Heart left ventricle (tissue), 16 donors: ENCODE data around the gene MTG1. TPM values are rescaled to one million over a fixed set of nuclear protein-coding genes. Genes with fewer than 3 reads are reported as not detected.

Source experiments
- ATAC-seq, 4 donors: fragments of 200-7000 bp; cut with Tn5 transposase; one replicate each; pipeline ENCODE4 v1.9.1; 2020 to 2022; ENCODE audit warnings: moderate library complexity in 4 of 4, mild to moderate bottlenecking in 3 of 4, moderate number of reproducible peaks in 1 of 4
- DNase-seq, 5 donors: peaks; one replicate each; pipeline ENCODE4 v3.0.0-alpha.2; 2020
- H3K27ac ChIP-seq, 12 donors: fragments of 200-600 bp; sonication (generic) in 4 of 12; one replicate each; pipeline versions ENCODE4 v1.5.0 to v1.8.0; 2016 to 2022; ENCODE audit warnings: mild to moderate bottlenecking in 2 of 12
- H3K27me3 ChIP-seq, 9 donors: fragments of 200-600 bp; sonication (generic) in 2 of 9; one replicate each; pipeline versions ENCODE4 v1.5.1 to v1.8.0; 2016 to 2022; ENCODE audit warnings: mild to moderate bottlenecking in 3 of 9
- H3K36me3 ChIP-seq, 9 donors: fragments of 200-600 bp; sonication (generic) in 2 of 9; one replicate each; pipeline versions ENCODE4 v1.5.0 to v1.8.0; 2018 to 2022; ENCODE audit warnings: mild to moderate bottlenecking in 2 of 9
- H3K4me1 ChIP-seq, 12 donors: fragments of 200-600 bp; sonication (generic) in 4 of 12; one replicate each; pipeline versions ENCODE4 v1.5.0 to v1.8.0; 2016 to 2022; ENCODE audit warnings: mild to moderate bottlenecking in 3 of 12
- H3K4me3 ChIP-seq, 12 donors: fragments of 200-600 bp; sonication (generic) in 4 of 12; one replicate each; pipeline versions ENCODE4 v1.5.0 to v1.8.0; 2017 to 2022; ENCODE audit warnings: mild to moderate bottlenecking in 9 of 12, moderate library complexity in 4 of 12
- H3K9me3 ChIP-seq, 12 donors: fragments of 200-600 bp; sonication (generic) in 4 of 12; one replicate each; pipeline versions ENCODE4 v1.5.0 to v1.8.0; 2016 to 2022; ENCODE audit warnings: mild to moderate bottlenecking in 1 of 12
- CTCF ChIP-seq, 12 donors: fragments of 200-600 bp; sonication (generic) in 4 of 12; IDR thresholded peaks; one replicate each; pipeline versions ENCODE4 v1.5.0 to v1.8.0; 2018 to 2022; ENCODE audit warnings: antibody characterized with exemption in 12 of 12, mild to moderate bottlenecking in 5 of 12
- POLR2A ChIP-seq, 2 donors: fragments of 450-650 bp; IDR thresholded peaks; one replicate each; pipeline ENCODE4 v1.6.1; 2017; ENCODE audit warnings: antibody characterized with exemption in 2 of 2, mild to moderate bottlenecking in 2 of 2, moderate library complexity in 2 of 2
- WGBS, 4 donors: extraction: QIAGEN DNeasy Blood & Tissue Kit in 2 of 4; methylation state at CpG; one replicate each; pipeline versions ENCODE4 v1.1.5 to v1.1.7; 2013 to 2018; 5-methylcytosine and 5-hydroxymethylcytosine counted together
- intact Hi-C, 10 donors: fragments of 100-400 bp; cut with DNase I; formaldehyde crosslinking; loops; one replicate each; pipeline versions ENCODE4 v1.11.1 to v1.14.2; 2022
- polyA plus RNA-seq, 2 donors: library from polyadenylated mRNA; stranded (reverse); fragments of 200-250 nt; gene quantifications; one replicate each; pipeline ENCODE4 v1.2.3, GENCODE V29; 2013
- total RNA-seq, 9 donors: library from RNA; depleted of rRNA in 2 of 9; stranded (reverse); fragments of >200 nt in 2 of 9; fragmentation: NEBNext Ultra II Directional in 3 of 9; extraction: Animal tissue kit (Norgen Biotek cat#: 25700) in 3 of 9; gene quantifications; one replicate each; pipeline versions ENCODE4 v1.1.0 to v1.2.4, GENCODE V29; 2016 to 2023
- donor health status: ischemic (EF 13 %, LVEDD 7.1; RV severe dilation, severe dysfunction).
- donor health status: healthy with polysubstance abuse.
- donor health status: DM: no; HTN: yes; CAD: no.
- donor health status: DM: no; HTN: no; CAD: no.
- donor health status: ischemic (EF 25% LVEDD 6.9; RV normal size, moderate dysfunction).
- donor health status: ischemic (EF 25% LVEDD 5.7; RV mildly dilated, moderate dysfunction).
- donor health status: healthy.
- donor health status: DM: yes; HTN: yes; CAD: no.
- donor health status: ischemic (EF 35%, LVEDD 5.7; RV mildly dilated, moderate dysfunction).
- donor health status: nonischemic (EF 11% LVEDD 7.7; RV severe dilation, severe dysfunction).
- donor health status: DM: yes; HTN: yes; CAD: no.
- donor health status: PGD.
- donor health status: ischemic (EF 29% LVEDD 5.4; RV normal size, mild dysfunction).
- donor health status: nonischemic (EF 23%, LVEDD 6.1; RV moderate dilation, normal function).

MTG1 gene
- total and polyA plus RNA-seq, 11 donors: 11.6 to 34.2 (median 22.6) TPM

DNA sequence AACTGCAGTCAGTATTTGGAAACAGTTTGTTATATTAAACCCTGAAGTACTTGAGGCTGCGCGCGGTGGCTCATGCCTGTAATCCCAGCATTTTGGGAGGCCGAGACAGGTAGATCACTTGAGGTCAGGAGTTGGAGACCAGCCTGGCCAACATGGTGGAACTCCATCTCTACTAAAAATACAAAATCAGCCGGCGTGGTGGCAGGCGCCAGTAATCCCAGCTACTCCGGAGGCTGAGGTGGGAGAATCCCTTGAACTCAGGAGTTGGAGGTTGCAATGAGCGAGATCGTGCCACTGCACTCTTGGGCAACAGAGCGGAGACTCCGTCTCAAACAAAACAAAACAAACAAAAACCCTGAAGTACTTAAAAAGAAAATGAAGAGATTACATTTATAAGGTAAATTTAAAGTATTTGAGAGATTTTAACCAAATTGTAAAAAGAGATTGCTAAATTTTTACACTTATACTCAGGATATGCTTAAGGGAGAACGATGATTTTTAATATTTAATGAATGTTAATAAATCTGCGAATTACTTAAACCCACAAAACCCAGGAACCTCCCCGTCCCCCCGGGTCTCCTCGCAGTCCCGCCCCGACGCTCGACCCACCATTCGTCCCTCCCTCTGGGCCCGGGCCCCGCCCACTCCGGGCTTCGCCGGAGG, 425 bp upstream of the MTG1 start:
- peaks cover 3 to 49% (median 10%) of the 10 kb centered on the region in 12 donors for H3K4me1 ChIP-seq
- TF ChIP-seq CTCF (IDR thresholded peaks at IDR 0.05) (no peak), POLR2A (IDR thresholded peaks at IDR 0.05) (no peak)
- peak overlapping the region; percentile 69 to 98 (median 84) for H3K4me3 ChIP-seq
- intact Hi-C loops: loop anchor here in 1 of 10 donors (5.0 kb wide), 1 partner anchor 86 kb away; the partner anchor contains the start of genes TUBGCP2 and ZNF511
- peak overlapping the region in 10 of 12 donors; percentile 80 to 92 (median 88) for H3K27ac ChIP-seq
- WGBS, 4 donors: 35 to 37% (median 36%) methylated on average over 27 of the region's 27 CpGs
- DNase-seq (no peak), ATAC-seq (no peak)
- no peaks in the 10 kb centered on the region for H3K27me3 ChIP-seq
- peaks cover 0 to 29% (median 28%) of the 10 kb centered on the region in 9 donors for H3K36me3 ChIP-seq
- H3K9me3 ChIP-seq: no peaks in the 10 kb centered on the region

- no peak for ATAC-seq
- H3K27me3 ChIP-seq: no peaks in the 10 kb centered on the region
- TF ChIP-seq POLR2A (IDR thresholded peaks at IDR 0.05): no peak
- no peak for TF ChIP-seq CTCF (IDR thresholded peaks at IDR 0.05)
- DNase-seq: no peak
- no peaks in the 10 kb centered on the region for H3K9me3 ChIP-seq
- peaks cover 0 to 38% (median 10%) of the 10 kb centered on the region in 12 donors for H3K4me1 ChIP-seq
- H3K27ac ChIP-seq: peak overlapping the region; percentile 53 to 92 (median 88)
- H3K36me3 ChIP-seq: peaks cover 0 to 42% (median 37%) of the 10 kb centered on the region in 9 donors
- intact Hi-C loops: loop anchor here in 1 of 10 donors (5.0 kb wide), 1 partner anchor 88 kb away; the partner anchor contains the start of genes TUBGCP2 and ZNF511
- H3K4me3 ChIP-seq: peak overlapping the region; percentile 69 to 98 (median 84)
- WGBS, 4 donors: 29 to 41% (median 32%) methylated on average over 21 of the region's 21 CpGs
These were observed 854 bp downstream of the MTG1 start for GRCh38 chr10:133394801-133395221.

DNA sequence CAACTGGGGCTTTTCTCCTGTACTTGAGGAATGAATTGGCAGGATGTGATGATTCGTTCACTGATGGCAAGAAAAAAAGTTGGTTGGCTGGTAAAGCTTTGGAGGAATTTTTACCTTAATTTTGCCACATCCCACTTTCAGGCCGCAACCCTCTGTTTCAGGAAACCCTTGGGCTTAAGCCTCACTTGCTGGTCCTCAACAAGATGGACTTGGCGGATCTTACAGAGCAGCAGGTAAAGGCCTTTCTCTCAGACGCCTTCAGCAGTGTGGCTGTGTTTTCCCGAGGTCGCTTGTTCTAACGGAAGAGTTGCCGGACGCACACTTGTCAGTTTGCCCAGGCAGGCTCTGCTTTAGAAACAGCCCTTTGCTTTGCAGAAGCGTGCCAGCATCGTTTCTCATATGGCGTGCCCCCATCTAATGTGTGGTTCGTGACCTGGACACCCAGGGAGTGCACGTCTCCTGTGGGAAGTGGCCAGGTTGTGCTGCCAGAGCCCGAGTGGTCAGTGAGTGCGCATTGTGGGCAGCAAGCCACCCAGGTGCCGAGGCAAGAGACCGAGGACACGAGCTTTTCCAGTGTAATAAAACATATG, 2.2 kb downstream of the MTG1 start:
- no peak for ATAC-seq
- no peaks in the 10 kb centered on the region for H3K9me3 ChIP-seq
- 90 to 95% (median 94%) methylated on average over 19 of the region's 19 CpGs for WGBS, 4 donors
- no peak overlapping the region for H3K27ac ChIP-seq
- intact Hi-C loops: no loop called here
- peaks cover 0 to 55% (median 48%) of the 10 kb centered on the region in 9 donors for H3K36me3 ChIP-seq
- H3K4me3 ChIP-seq: no peak overlapping the region
- no peak for TF ChIP-seq POLR2A (IDR thresholded peaks at IDR 0.05)
- TF ChIP-seq CTCF (IDR thresholded peaks at IDR 0.05): no peak
- peaks cover 0 to 36% (median 10%) of the 10 kb centered on the region in 12 donors for H3K4me1 ChIP-seq
- DNase-seq: no peak
- H3K27me3 ChIP-seq: no peaks in the 10 kb centered on the region

GRCh38 chr10:133397938-133398337, 4.0 kb downstream of the MTG1 start:
- Histone ChIP-seq H3K9me3 (no peaks in the 10 kb centered on the region), H3K4me3 (no peak overlapping the region), H3K4me1 (peaks cover 0 to 39% (median 10%) of the 10 kb centered on the region in 12 donors), H3K27ac (no peak overlapping the region), H3K36me3 (peaks cover 0 to 72% (median 63%) of the 10 kb centered on the region in 9 donors), H3K27me3 (no peaks in the 10 kb centered on the region)
- intact Hi-C loops: no loop called here
- 94 to 98% (median 97%) methylated on average over 7 of the region's 7 CpGs for WGBS, 4 donors
- TF ChIP-seq CTCF (IDR thresholded peaks at IDR 0.05) (no peak), POLR2A (IDR thresholded peaks at IDR 0.05) (no peak)
- ATAC-seq (no peak), DNase-seq (no peak)
